HG02885 (cell line): Measurements from ENCODE around the gene PTPRD.

Source experiments
- ATAC-seq: cut with Tn5 transposase; IDR thresholded peaks from one replicate; pipeline ENCODE4 v1.9.1; 2021; ENCODE audit warnings: mild to moderate bottlenecking; ENCODE audit not compliant: unreplicated experiment, poor library complexity

PTPRD gene

GRCh38 chr9:8904771-8905515 is 1707.9 kb downstream of the PTPRD start:
- ATAC-seq: no peak

DNA sequence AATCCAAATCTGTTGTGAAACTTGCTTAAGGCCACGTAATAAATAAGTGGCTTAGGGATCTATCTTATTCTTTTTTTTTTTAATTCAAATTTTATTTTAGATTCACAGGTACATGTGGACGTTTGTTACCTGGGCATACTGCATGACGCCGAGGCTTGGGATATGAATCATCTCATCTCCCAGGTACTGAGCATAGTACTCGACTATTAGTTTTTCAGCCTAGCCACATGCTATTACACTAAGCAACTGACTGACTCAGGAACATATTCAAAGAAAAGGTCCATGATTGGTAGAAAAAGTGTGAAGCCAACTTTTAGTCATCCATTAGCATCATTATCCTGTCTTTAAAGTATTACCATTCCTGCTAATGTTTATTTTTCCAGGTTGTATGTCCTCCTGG is 1709.7 kb downstream of the PTPRD start:
- no peak for ATAC-seq

- ATAC-seq: no peak
Measured at GRCh38 chr9:8901146-8901545, 1711.7 kb downstream of the PTPRD start.

DNA sequence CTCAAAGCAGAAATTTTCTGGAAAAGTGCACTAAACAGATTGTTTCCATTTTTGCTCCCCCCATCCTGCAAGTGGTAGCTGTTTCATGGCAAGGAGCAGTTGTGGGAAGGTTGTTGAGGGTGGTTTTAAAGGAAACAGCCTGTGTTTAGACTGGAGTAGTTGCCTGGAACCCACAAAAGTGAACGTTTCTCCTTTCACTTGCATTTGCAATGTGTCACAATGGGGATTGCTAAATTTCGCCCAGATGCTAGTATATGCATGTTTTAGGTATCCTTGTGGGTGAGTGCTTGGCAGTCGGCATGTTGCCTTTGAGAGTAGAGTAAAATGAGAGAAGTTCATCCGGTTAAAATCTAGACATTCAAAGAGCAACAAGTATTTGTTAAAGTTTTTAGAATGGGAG is 1713.3 kb downstream of the PTPRD start:
- no peak for ATAC-seq

GRCh38 chr9:8895861-8896224 is 1717.0 kb downstream of the PTPRD start:
- peak; percentile 59 for ATAC-seq

DNA sequence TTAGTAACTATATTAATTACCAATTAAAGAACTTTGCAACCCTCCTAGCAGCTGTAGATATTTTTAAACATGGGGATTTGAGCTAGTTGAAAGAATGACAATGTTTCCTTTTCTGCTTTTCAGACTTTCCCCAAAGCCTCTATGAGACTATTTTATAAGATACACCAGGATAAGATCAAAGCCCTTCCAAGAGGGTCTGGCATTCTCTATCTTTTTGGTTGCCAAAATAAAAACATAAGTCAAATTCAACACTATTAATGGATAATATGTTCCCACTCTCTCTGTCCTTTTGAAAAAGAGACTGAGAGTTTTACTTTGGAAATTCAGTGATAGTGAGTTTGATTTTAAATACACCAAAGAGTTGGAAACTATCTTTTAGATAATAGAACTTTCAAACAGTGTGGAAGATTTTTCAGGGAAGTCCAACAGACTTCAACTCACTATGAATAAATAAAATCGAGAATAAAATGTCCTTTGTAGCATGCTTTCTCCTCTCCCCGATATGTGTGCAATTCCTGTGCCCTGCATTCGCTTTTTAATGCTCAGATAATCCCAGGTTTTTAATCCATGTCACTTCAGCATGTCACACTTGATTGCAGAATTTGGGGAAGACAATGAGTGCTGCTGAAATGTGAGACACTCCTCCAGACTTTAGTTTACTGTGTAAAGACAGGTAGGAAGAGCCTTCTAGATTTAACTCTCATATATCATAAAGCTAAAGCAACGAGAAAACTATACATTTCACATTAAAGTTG is 1717.5 kb downstream of the PTPRD start:
- ATAC-seq: peak; percentile 10

GRCh38 chr9:8890695-8891094 is 1722.1 kb downstream of the PTPRD start:
- ATAC-seq: no peak

GRCh38 chr9:8889100-8889499 is 1723.7 kb downstream of the PTPRD start:
- no peak for ATAC-seq

GRCh38 chr9:8888591-8888990 is 1724.2 kb downstream of the PTPRD start:
- no peak for ATAC-seq

DNA sequence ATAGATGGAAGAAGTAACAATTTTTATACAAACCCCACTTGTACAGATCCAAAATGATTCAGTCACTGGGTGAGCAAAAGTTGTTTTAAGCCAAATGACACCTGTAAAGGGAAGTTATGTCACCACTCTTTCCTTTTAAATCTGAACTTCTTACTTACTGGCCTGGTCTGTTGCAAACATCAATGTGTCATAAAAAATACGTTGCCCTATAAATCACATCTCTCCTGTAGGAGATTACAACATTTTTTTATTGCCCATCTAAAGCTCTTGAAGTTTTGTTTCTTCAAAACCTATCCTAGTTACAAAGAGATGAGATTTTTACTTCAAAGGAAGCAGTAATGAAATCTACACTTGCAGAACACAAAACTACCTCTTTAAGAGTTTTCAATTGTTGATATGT is 1725.4 kb downstream of the PTPRD start:
- no peak for ATAC-seq

GRCh38 chr9:8883321-8883720 is 1729.5 kb downstream of the PTPRD start:
- ATAC-seq: no peak

DNA sequence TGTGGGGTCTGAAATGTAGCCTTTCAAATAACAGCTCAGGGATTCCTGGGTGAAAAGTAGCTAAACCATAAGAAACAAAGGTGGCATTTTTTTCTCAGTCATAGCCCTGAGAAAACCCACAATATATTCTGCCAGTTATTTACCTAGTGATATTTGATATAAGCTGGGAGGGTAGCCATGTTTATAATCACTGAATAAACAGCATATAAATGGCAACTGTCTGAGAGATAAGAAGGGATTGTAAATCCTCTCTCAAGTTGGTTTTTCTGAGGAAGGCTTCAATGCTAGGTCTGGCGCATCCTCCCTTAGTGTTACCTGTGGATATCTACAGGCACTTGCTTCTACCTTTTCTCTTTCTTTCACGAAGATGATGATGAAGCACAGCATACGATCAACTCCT is 1732.7 kb downstream of the PTPRD start:
- ATAC-seq: no peak

- no peak for ATAC-seq
Measured at GRCh38 chr9:8879284-8879683, 1733.5 kb downstream of the PTPRD start.

DNA sequence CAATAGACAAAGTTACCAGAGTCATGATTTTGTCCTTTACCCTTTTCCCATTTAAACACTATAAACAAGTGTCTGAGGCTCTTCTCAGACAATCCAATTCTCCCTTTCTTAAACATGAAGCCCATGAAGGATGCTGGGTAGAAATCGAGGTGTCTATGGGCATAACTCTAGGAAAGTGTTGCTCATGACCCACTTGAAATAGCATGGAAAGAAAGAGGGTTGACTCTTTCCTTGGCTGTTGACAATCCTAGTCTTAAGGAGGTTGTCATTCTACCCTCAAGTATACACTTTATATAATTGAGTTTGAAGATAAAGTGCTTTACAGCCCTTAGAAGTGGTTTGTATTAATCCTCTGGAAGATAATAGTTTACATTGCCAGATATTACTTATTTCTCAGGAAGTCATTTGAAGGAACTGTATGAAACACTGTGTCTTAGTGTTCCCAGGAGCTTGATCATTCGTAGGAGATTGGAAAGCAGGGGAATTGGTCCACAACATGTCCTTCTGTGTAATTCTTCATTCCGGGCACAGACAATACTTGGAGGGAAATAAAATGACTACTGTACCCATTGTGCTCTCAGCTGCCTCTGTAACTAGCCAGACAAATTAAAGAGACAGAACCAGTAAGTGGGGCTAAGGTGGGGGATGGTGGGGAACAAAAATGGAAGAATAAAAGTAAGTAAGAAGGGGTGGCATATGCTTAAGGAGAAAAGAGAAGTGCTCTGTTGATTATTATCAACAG is 1734.9 kb downstream of the PTPRD start:
- no peak for ATAC-seq

GRCh38 chr9:8876303-8876702 is 1736.5 kb downstream of the PTPRD start:
- ATAC-seq: no peak

- no peak for ATAC-seq
Measured at GRCh38 chr9:8874482-8874881, 1738.3 kb downstream of the PTPRD start.

DNA sequence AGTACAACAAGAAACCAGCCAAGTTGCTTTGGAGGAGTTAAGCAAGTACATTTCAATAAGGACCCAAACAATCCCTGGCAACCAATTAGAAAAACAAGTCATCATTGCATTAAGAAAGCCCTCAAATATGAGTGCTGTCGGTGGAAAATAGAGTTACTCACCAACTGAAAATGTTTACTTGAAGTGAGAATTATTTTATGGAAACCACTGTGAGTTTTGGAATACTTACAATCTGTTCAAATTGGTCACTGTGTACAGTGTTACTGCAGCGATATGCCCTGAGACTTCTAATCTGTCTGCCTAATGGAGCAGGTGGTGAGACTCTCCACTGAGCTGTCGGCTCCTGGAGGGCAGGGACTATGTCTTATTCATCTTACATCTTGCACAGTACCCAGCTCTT is 1740.0 kb downstream of the PTPRD start:
- no peak for ATAC-seq

DNA sequence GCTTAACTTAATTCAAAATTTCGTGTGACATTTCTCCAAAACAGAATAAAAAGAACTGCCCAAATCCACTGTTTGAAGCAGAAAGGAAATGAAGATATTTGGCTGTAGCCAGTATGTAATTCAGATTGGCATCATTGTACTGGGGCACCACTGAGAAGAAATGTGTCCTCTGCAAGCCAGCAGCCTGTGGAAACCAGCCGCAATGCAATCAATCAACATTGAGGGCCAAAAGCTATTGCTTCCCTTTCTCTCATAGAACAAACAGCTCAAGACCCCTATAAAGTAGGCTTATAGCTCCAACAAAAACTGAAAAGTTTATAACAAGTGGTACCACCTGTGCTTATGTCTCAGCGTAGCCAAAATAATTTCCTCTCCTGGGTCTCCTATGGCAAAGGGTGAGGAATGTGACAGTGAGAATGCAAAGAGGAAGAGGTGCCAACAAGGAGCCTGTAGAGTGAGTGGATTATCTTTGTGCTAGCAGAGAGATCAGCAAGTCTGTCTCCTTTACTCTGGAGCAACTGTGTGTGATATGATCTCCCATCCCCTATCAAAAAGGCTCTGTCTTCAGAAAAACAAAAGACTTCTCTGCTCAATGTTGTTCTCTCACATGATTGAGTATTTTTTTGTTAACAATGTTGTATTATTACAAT is 1740.9 kb downstream of the PTPRD start:
- no peak for ATAC-seq

- ATAC-seq: no peak
Measured at GRCh38 chr9:8871396-8871795, 1741.4 kb downstream of the PTPRD start.

DNA sequence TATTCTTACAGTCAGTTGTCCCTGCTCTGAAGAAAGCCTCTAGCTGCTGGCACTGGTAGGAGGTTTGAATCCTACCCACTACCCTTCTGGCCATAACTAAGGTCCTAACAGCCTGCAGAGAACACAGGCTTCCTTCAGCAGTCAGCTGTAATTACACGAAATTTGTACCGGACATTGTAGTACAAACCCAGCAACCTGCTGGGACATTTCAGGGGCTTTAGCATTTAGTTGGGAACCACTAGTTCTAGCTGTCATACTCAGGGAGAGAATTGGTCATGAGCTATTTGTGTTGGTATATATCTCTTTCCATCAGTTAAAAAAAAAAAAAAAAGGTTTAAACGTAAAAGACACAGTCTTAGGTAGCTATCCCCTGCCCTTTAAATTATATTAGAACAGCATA is 1743.0 kb downstream of the PTPRD start:
- ATAC-seq: no peak

GRCh38 chr9:8868632-8869031 is 1744.2 kb downstream of the PTPRD start:
- ATAC-seq: no peak
